HG03025 (cell line): ENCODE data around the gene COL21A1.
A peak's percentile ranks its signal among the peaks of the same experiment; 100 is the strongest.

Experiments used
- ATAC-seq: cut with Tn5 transposase; IDR thresholded peaks from one replicate; pipeline ENCODE4 v1.9.1; 2021; ENCODE audit warnings: mild to moderate bottlenecking, moderate library complexity; ENCODE audit not compliant: unreplicated experiment, low FRiP score

COL21A1 gene

GRCh38 chr6:56246541-56246880 lies 869 bp downstream of the COL21A1 start:
- ATAC-seq: no peak

- ATAC-seq: no peak
Measured at GRCh38 chr6:56245903-56246351, 1.5 kb downstream of the COL21A1 start.

- ATAC-seq: no peak
Measured at GRCh38 chr6:56244528-56245253, 2.7 kb downstream of the COL21A1 start.

GRCh38 chr6:56244089-56244488 lies 3.3 kb downstream of the COL21A1 start:
- no peak for ATAC-seq

- peak; percentile 85 for ATAC-seq
Measured at GRCh38 chr6:56243518-56244070, 3.8 kb downstream of the COL21A1 start.

- ATAC-seq: no peak
Measured at GRCh38 chr6:56242346-56242745, 5.0 kb downstream of the COL21A1 start.

- ATAC-seq: no peak
Measured at GRCh38 chr6:56241124-56241802, 6.1 kb downstream of the COL21A1 start.

- ATAC-seq: no peak
Measured at GRCh38 chr6:56238352-56238751, 9.0 kb downstream of the COL21A1 start.

GRCh38 chr6:56235245-56235644 lies 12.1 kb downstream of the COL21A1 start:
- ATAC-seq: no peak

- no peak for ATAC-seq
Measured at GRCh38 chr6:56232436-56232835, 14.9 kb downstream of the COL21A1 start.

- ATAC-seq: no peak
Measured at GRCh38 chr6:56231827-56232226, 15.6 kb downstream of the COL21A1 start.

- ATAC-seq: no peak
Measured at GRCh38 chr6:56230976-56231566, 16.3 kb downstream of the COL21A1 start.

GRCh38 chr6:56227071-56227879 lies 20.1 kb downstream of the COL21A1 start:
- ATAC-seq: no peak

- ATAC-seq: no peak
Measured at GRCh38 chr6:56223995-56224394, 23.4 kb downstream of the COL21A1 start.

- ATAC-seq: no peak
Measured at GRCh38 chr6:56222499-56222898, 24.9 kb downstream of the COL21A1 start.

- ATAC-seq: no peak
Measured at GRCh38 chr6:56220078-56220477, 27.3 kb downstream of the COL21A1 start.

- no peak for ATAC-seq
Measured at GRCh38 chr6:56214703-56215101, 32.7 kb downstream of the COL21A1 start.

- ATAC-seq: no peak
Measured at GRCh38 chr6:56214041-56214702, 33.2 kb downstream of the COL21A1 start.

GRCh38 chr6:56211724-56212123 lies 35.7 kb downstream of the COL21A1 start:
- no peak for ATAC-seq

- no peak for ATAC-seq
Measured at GRCh38 chr6:56204134-56204533, 43.2 kb downstream of the COL21A1 start.
